Measurements from ENCODE around the gene EIF2S1. TPM values are rescaled to one million over a fixed set of nuclear protein-coding genes. Genes with fewer than 3 reads are reported as not detected.

Gene EIF2S1
- total RNA-seq, 4 donors from 2014 or later, result 48.3 to 81.0 (median 79.5) TPM

GRCh38 chr14:67425608-67426007 lies 65.5 kb downstream of the EIF2S1 start:
- TF ChIP-seq CTCF (IDR thresholded peaks at IDR 0.05; ENCODE audit: low read depth), result no peak

- TF ChIP-seq CTCF (IDR thresholded peaks at IDR 0.05; ENCODE audit: low read depth), result no peak
These were observed 66.0 kb downstream of the EIF2S1 start for GRCh38 chr14:67426161-67426560.

GRCh38 chr14:67426983-67427606 lies 67.0 kb downstream of the EIF2S1 start:
- TF ChIP-seq CTCF (IDR thresholded peaks at IDR 0.05; ENCODE audit: low read depth), result no peak

- no peak for TF ChIP-seq CTCF (IDR thresholded peaks at IDR 0.05; ENCODE audit: low read depth)
These were observed 68.4 kb downstream of the EIF2S1 start for GRCh38 chr14:67428501-67429031.

GRCh38 chr14:67429510-67430205 lies 69.5 kb downstream of the EIF2S1 start:
- no peak for TF ChIP-seq CTCF (IDR thresholded peaks at IDR 0.05; ENCODE audit: low read depth)

- TF ChIP-seq CTCF (IDR thresholded peaks at IDR 0.05; ENCODE audit: low read depth), result no peak
These were observed 72.0 kb downstream of the EIF2S1 start for GRCh38 chr14:67432050-67432564.

- TF ChIP-seq CTCF (IDR thresholded peaks at IDR 0.05; ENCODE audit: low read depth), result no peak
These were observed 75.5 kb downstream of the EIF2S1 start for GRCh38 chr14:67435603-67436002.

All from subcutaneous adipose tissue (tissue), 4 donors.